Measurements from ENCODE around the gene ADCY10. TPM values are rescaled to one million over a fixed set of nuclear protein-coding genes. Genes with fewer than 3 reads are reported as not detected.

ADCY10 gene
- total and polyA plus RNA-seq, 9 of the 15 experiments (the other 6 are each of a cell fraction or from before 2014, with no cell fraction given): 0.08 to 0.86 (median 0.22) TPM

- TF ChIP-seq ZNF395 (CRISPR knock-in tag; IDR thresholded peaks at IDR 0.05): no peak
- TF ChIP-seq ZNF75A (CRISPR knock-in tag; IDR thresholded peaks at IDR 0.05): no peak
- no peak for TF ChIP-seq MEIS2 (IDR thresholded peaks at IDR 0.05; ENCODE audit: partially characterized antibody)
- peak in 1 of 2 experiments; percentile 57; a peak in 1 of 4 replicates for TF ChIP-seq RCOR1 (IDR thresholded peaks at IDR 0.05; ENCODE audit: borderline replicate concordance in 1 of 2, low read depth in 2 of 2, low read length in 2 of 2)
- TF ChIP-seq ZNF239 (CRISPR knock-in tag; IDR thresholded peaks at IDR 0.05): no peak
- peak; percentile 21; the same call in 1 of the 2 replicates for TF ChIP-seq CXXC5 (CRISPR knock-in tag; IDR thresholded peaks at IDR 0.05)
- TF ChIP-seq MAFF (IDR thresholded peaks at IDR 0.05; ENCODE audit: low read length): no peak
- no peak for TF ChIP-seq KLF6 (CRISPR knock-in tag; IDR thresholded peaks at IDR 0.05; ENCODE audit: borderline replicate concordance)
- TF ChIP-seq MEF2D (tag; conservative IDR thresholded peaks at IDR 0.05; ENCODE audit: low read depth): no peak
- TF ChIP-seq ZNF140 (CRISPR knock-in tag; IDR thresholded peaks at IDR 0.05): no peak
- no peak for TF ChIP-seq ELK3 (CRISPR knock-in tag; IDR thresholded peaks at IDR 0.05)
- no peak for TF ChIP-seq SMARCA5 (IDR thresholded peaks at IDR 0.05)
- TF ChIP-seq SMARCA4 (IDR thresholded peaks at IDR 0.05): no peak
- TF ChIP-seq NR3C1 (CRISPR knock-in tag; IDR thresholded peaks at IDR 0.05): no peak
- no peak for TF ChIP-seq CCNT2 (IDR thresholded peaks at IDR 0.05; ENCODE audit: borderline replicate concordance, extremely low read depth, insufficient read length, low read depth, low read length)
- no peak for TF ChIP-seq ZC3H11A (IDR thresholded peaks at IDR 0.05; ENCODE audit: low read depth, low read length)
- no peak for TF ChIP-seq STAT5A (IDR thresholded peaks at IDR 0.05; ENCODE audit: borderline replicate concordance, low read length)
- TF ChIP-seq CHD1 (IDR thresholded peaks at IDR 0.05; ENCODE audit: low read length): no peak
- no peak for TF ChIP-seq GTF2A2 (tag; IDR thresholded peaks at IDR 0.05)
- no peak for TF ChIP-seq BRF1 (IDR thresholded peaks at IDR 0.05; ENCODE audit: borderline replicate concordance, extremely low read depth, insufficient read length)
- TF ChIP-seq ZBED1 (IDR thresholded peaks at IDR 0.05): no peak
- no peak for TF ChIP-seq HBP1 (CRISPR knock-in tag; IDR thresholded peaks at IDR 0.05)
- TF ChIP-seq ZNF316 (IDR thresholded peaks at IDR 0.05): no peak
- no peak for TF ChIP-seq FOXK2 (conservative IDR thresholded peaks at IDR 0.05 in 1 of 2, IDR thresholded peaks at IDR 0.05 in 1 of 2; ENCODE audit: low read depth in 2 of 2)
- no peak for TF ChIP-seq ZNF512 (tag; IDR thresholded peaks at IDR 0.05)
Observed at GRCh38 chr1:167861664-167862381, 52.1 kb downstream of the ADCY10 start (continued).
